Measurements from ENCODE around the gene BORA. TPM values are rescaled to one million over a fixed set of nuclear protein-coding genes. Genes with fewer than 3 reads are reported as not detected.

The BORA gene
- total RNA-seq: 2.8 to 4.5 TPM (median 3.2 TPM) in 3 replicates
- long read RNA-seq, partial matches to known transcripts: 1 of 5 reads
- long read RNA-seq, other reads (novel, unspliced or antisense): 1 of 5 reads

DNA sequence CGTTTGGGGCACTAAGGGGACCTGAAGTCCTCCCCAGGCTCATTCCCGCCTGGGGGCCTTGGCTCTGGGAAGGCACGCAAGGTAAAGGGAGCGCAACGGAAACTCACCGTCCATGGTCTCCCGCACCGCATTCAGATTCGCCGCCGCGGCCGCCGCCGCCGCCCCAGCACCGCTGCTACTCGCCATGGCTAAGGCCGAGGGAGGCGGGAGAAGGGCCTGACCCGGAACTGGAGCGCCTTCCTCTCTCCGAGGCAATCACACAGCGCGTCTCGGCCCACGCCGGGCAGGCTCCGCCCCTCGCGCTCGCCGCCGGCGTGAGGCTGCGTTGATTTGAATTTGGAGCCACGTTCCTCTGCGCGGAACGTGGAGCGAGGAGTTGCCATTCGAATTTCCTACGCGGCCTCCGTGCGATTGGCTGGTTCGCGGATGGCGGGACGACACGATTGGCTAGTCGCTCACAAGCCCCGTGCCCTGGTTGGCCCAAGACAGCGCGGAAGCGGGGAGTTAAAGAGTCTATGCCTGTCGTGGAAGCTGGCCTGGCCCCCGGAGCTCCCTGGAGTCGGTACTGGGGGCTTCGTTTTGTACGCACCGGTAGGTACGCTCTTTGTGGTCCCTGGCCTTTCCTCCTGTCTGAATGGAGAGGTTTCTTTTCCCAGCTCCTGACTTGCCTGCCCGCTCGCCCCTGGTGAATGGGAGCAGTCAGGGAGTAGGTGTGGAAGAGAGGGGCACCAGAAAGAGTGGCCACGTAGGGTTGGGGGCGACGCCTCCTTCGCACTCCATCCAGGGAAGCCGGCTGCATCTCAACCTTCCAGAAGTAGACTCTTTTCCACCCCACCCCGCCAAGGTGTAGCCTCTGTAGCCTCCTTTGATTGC, at the start of gene BORA, which contains the start of gene MZT1:
TSS of gene BORA (plus strand) at position 507 of the 873 bp plus-strand sequence. CDS start 1,018 bp downstream, outside the sequence.
TSS of gene MZT1 (minus strand) at position 213 of the 873 bp plus-strand sequence. CDS start at position 186, 27 bp downstream.
- DNase-seq (ENCODE audit: low spot score): peak; percentile 97
- Mint-ChIP-seq H3K36me3 (ENCODE audit: low read depth) (no peaks in the 10 kb centered on the region), H3K4me3 (ENCODE audit: unreplicated experiment) (peak within 1 kb of the TSS; percentile 92), H3K27ac (ENCODE audit: unreplicated experiment) (peak within 1 kb of the TSS; percentile 86), H3K4me1 (ENCODE audit: low read depth) (peaks cover 36% of the 10 kb centered on the region), H3K27me3 (ENCODE audit: low read depth) (no peaks in the 10 kb centered on the region), H3K9me3 (ENCODE audit: low read depth) (no peaks in the 10 kb centered on the region)
- no peak for TF ChIP-seq CTCF (IDR thresholded peaks at IDR 0.05)

- no peak overlapping the region for H3K27ac Mint-ChIP-seq (ENCODE audit: unreplicated experiment)
- H3K27me3 Mint-ChIP-seq (ENCODE audit: low read depth): peaks cover 14% of the 10 kb centered on the region
- DNase-seq (ENCODE audit: low spot score): no peak
- no peak for TF ChIP-seq CTCF (IDR thresholded peaks at IDR 0.05)
- no peaks in the 10 kb centered on the region for H3K4me1 Mint-ChIP-seq (ENCODE audit: low read depth)
- H3K4me3 Mint-ChIP-seq (ENCODE audit: unreplicated experiment): no peak overlapping the region
- no peaks in the 10 kb centered on the region for H3K36me3 Mint-ChIP-seq (ENCODE audit: low read depth)
- peaks cover 5% of the 10 kb centered on the region for H3K9me3 Mint-ChIP-seq (ENCODE audit: low read depth)
Observed at GRCh38 chr13:72678312-72678711, 49.4 kb upstream of the BORA start.

DNA sequence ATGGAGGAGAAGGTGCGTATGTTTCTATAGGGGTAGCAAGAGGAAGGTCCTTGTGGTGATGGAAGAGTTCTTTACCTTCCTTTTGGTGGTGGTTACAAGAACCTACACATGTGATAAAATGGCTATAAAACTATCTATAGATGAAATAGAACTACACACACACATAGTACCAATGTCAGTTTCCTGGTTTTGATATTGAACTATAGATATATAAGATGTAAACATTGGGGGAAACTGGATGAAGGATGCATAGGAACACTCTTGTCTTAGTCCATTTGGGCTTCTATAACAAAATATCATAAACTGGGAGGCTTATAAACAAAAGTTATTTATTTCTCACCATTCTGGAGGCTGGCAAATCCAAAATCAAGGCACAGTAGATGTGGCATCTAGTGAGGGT, 47.4 kb upstream of the BORA start:
- Mint-ChIP-seq H3K36me3 (ENCODE audit: low read depth) (no peaks in the 10 kb centered on the region), H3K9me3 (ENCODE audit: low read depth) (peaks cover 5% of the 10 kb centered on the region), H3K4me1 (ENCODE audit: low read depth) (no peaks in the 10 kb centered on the region), H3K27me3 (ENCODE audit: low read depth) (peaks cover 5% of the 10 kb centered on the region), H3K27ac (ENCODE audit: unreplicated experiment) (no peak overlapping the region), H3K4me3 (ENCODE audit: unreplicated experiment) (no peak overlapping the region)
- no peak for TF ChIP-seq CTCF (IDR thresholded peaks at IDR 0.05)
- no peak for DNase-seq (ENCODE audit: low spot score)

DNA sequence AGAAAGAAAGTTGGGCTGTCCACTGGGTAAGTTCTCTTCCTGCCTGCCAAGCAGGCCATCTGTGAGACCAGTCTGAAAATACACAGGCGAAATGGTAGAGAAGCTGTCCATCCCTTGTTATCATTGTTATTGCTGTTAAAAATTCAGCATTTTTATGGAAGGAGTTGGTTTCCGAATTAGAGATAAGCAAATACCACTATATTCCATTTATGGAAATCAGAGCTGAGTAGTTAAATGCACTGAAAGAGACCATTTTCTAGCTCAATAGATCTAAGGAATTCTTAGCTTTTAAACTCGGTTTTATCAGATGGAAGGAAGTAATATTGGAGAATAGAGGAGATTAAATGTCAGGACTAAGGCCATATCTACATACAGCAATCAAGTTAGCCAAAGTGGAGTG, 41.0 kb upstream of the BORA start:
- Mint-ChIP-seq H3K36me3 (ENCODE audit: low read depth) (no peaks in the 10 kb centered on the region), H3K27me3 (ENCODE audit: low read depth) (peaks cover 5% of the 10 kb centered on the region), H3K4me3 (ENCODE audit: unreplicated experiment) (no peak overlapping the region), H3K4me1 (ENCODE audit: low read depth) (no peaks in the 10 kb centered on the region), H3K9me3 (ENCODE audit: low read depth) (no peaks in the 10 kb centered on the region), H3K27ac (ENCODE audit: unreplicated experiment) (no peak overlapping the region)
- no peak for DNase-seq (ENCODE audit: low spot score)
- no peak for TF ChIP-seq CTCF (IDR thresholded peaks at IDR 0.05)

GRCh38 chr13:72689181-72689696, 38.5 kb upstream of the BORA start:
- Mint-ChIP-seq H3K27ac (ENCODE audit: unreplicated experiment) (no peak overlapping the region), H3K4me3 (ENCODE audit: unreplicated experiment) (no peak overlapping the region), H3K36me3 (ENCODE audit: low read depth) (no peaks in the 10 kb centered on the region), H3K9me3 (ENCODE audit: low read depth) (peaks cover 5% of the 10 kb centered on the region), H3K27me3 (ENCODE audit: low read depth) (peaks cover 3% of the 10 kb centered on the region), H3K4me1 (ENCODE audit: low read depth) (no peaks in the 10 kb centered on the region)
- TF ChIP-seq CTCF (IDR thresholded peaks at IDR 0.05): no peak
- DNase-seq (ENCODE audit: low spot score): no peak

Data from chondrocyte (in vitro differentiated cells).